Parietal lobe (tissue), 1 donor: Measurements from ENCODE around the gene CIZ1. TPM values are rescaled to one million over a fixed set of nuclear protein-coding genes. Genes with fewer than 3 reads are reported as not detected.

ENCODE experiments used
- total RNA-seq: library from RNA; depleted of rRNA; stranded (reverse); fragments of >200 nt; gene quantifications from one replicate; pipeline ENCODE4 v1.2.3, GENCODE V29; 2014

Gene CIZ1, protein sequence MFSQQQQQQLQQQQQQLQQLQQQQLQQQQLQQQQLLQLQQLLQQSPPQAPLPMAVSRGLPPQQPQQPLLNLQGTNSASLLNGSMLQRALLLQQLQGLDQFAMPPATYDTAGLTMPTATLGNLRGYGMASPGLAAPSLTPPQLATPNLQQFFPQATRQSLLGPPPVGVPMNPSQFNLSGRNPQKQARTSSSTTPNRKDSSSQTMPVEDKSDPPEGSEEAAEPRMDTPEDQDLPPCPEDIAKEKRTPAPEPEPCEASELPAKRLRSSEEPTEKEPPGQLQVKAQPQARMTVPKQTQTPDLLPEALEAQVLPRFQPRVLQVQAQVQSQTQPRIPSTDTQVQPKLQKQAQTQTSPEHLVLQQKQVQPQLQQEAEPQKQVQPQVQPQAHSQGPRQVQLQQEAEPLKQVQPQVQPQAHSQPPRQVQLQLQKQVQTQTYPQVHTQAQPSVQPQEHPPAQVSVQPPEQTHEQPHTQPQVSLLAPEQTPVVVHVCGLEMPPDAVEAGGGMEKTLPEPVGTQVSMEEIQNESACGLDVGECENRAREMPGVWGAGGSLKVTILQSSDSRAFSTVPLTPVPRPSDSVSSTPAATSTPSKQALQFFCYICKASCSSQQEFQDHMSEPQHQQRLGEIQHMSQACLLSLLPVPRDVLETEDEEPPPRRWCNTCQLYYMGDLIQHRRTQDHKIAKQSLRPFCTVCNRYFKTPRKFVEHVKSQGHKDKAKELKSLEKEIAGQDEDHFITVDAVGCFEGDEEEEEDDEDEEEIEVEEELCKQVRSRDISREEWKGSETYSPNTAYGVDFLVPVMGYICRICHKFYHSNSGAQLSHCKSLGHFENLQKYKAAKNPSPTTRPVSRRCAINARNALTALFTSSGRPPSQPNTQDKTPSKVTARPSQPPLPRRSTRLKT
- 56.3 TPM for total RNA-seq

DNA sequence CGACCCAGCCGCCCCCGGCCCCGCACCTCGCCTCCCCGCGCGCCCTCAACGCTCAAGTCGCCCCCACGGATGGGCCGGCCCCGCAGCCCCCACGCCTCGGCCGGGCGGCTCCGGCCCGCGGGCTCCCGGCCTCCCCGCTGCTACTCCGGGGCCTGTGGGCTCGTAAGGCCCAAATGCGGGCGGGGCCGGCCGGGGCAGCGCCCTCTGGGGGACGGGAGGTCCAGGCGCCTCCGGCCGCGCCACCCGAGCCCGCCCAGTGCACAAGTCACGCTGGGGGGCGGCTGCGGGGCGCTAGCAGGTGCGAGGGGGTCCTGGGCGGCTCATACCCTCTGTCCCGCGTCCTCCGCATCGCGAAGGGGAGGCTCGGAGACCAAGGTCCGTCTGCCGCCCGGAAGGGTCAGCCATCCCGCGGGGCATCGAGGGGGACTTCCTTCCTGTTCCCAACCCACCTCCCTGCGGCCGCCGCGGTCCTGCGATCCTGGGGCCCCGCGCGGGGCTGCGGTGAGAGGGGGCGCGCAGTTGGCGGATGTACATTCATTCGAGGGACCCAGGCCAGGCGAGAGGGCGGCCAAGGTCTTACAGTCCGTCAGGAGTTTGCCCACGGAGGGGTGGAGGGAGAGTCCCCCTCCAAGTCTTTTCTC is at the start of gene CIZ1:
CIZ1 (minus strand) TSS at position 167 of the 641 bp plus-strand sequence. CDS start 715 bp downstream, outside the sequence.

DNA sequence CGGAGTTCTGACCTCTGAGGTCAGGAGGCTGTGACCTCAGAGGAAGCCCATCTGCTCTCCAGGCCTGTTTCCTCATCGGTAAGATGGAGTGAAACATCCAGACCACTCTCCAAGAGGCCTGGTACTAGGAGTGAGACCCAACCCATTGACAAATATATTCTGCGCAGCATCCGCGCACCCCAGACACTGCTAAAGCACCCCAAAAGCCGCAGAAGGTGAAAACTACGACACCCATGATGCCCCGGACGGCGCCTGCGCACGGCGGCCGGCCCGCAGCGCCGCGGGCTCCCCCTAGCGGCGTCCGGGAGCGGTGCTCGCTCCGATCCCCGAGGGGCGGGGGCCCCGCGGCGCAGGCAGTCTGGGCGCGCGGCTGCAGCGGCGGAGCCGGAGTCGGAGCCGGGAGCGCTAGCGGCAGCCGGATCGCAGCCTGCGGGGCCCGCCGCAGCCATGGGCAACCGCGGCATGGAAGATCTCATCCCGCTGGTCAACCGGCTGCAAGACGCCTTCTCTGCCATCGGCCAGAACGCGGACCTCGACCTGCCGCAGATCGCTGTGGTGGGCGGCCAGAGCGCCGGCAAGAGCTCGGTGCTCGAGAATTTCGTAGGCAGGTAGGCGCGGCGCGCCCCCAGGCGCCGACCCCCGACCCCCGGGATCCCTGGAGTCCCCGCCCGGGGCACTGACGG is 11.8 kb upstream of the CIZ1 start, which contains the start of gene DNM1:
DNM1 (plus strand) TSS at position 356 of the 683 bp plus-strand sequence; CDS start at position 448, 92 bp downstream.

DNA sequence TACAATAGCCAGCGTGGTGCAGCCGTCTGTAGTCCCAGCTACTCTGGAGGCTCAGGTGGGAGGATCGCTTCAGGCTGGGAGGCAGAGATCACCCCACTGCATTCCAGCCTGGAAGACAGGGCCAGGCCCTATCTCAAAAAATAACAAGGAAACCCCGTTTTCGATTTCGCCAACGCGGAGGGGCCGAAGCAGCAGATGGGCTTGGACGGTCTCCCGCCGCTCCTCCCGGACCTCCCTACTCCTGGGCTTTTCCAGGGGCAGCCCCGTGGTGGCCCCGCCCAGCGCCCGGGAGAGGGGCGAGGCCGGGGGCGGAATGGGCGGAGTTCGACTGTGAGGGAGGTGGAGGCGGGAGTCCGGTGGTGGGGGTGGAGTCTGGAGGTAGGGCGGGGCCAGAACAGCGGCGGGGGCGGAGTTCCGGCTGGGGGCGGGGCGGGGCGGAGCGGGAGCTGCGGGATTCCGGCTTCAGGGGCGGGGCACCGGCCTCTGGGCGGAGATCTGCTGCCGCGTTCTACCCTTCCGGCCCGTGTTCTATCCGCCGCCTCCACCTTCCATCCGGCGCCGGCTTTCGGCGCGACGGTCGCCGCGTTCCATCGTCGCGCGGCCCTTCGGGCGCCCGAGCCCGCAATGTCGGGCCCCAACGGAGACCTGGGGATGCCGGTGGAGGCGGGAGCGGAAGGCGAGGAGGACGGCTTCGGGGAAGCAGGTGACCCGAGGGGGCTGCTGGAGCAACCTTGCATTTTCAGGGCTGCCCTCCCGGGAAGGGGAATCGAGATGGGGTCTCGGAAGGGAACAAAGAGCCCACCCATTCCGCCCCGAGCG is 31.4 kb downstream of the CIZ1 start, which contains the start of gene BBLN:
BBLN (plus strand) TSS at position 482 of the 819 bp plus-strand sequence; CDS start at position 625, 143 bp downstream.

DNA sequence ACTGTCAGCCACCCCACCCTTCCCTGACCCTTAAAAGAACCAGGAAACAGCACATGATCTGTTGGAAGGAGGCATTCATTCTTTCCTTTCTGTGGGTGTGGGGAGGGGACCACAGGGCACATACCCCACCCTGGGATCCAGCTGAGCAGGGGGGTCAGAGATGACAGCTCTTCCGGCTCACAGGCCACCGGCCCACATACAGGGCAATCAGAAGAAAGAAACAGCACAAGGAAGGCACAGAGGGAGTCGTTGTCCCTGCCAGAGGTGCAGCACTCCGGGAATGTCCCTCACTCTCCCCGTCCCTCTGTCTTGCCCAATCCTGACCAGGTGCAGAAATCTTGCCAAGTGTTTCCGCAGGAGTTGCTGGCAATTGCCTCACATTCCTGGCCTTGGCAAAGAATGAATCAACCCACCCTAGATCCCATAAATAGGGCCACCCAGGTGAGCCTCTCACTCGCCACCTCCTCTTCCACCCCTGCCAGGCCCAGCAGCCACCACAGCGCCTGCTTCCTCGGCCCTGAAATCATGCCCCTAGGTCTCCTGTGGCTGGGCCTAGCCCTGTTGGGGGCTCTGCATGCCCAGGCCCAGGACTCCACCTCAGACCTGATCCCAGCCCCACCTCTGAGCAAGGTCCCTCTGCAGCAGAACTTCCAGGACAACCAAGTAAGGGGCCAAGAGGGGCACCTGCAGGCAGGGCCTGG is 42.2 kb downstream of the CIZ1 start, which contains the start of gene LCN2:
LCN2 (plus strand) TSS at position 453 of the 701 bp plus-strand sequence; CDS start at position 526, 73 bp downstream.

DNA sequence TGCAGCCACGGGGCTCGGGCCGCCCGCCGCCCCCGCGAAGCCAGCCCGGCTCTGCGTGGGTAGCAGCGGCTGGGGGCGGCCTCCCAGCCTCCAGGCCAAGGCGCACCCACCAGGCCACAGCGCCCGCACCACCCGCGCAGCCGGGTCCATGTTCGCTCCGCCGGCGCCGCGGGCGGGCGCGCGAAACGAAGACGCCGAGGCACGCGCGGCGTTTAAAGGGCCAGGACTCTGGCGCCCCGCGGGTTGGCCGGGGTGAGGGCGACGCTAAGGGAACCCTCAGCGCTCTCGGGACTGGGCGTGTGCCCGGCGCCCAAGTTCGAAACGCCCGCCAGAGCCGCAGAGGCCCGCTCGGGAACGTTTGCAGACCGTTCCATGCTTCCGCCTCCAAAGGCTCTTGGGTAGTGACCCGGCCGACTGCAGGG is 63.8 kb downstream of the CIZ1 start, which contains the start of gene PTGES2:
PTGES2 (minus strand) TSS at position 162 of the 422 bp plus-strand sequence; CDS start at position 150, 12 bp downstream.

Other genes starting within 250 kb of the CIZ1 start
- 7.2 TPM for gene EEIG1, start 210.6 kb downstream of the CIZ1 start, total RNA-seq
- 6.9 TPM for gene NAIF1, start 124.3 kb downstream of the CIZ1 start, total RNA-seq
- 29.4 TPM for gene SLC25A25, start 123.3 kb downstream of the CIZ1 start, total RNA-seq
- gene PTGES2, start 63.8 kb downstream of the CIZ1 start, total RNA-seq, result 49.1 TPM
- not detected for gene LCN2, start 42.1 kb downstream of the CIZ1 start, total RNA-seq
- gene BBLN, start 31.3 kb downstream of the CIZ1 start, total RNA-seq, result 43.8 TPM
- 145 TPM for gene DNM1, start 11.8 kb upstream of the CIZ1 start, total RNA-seq
- 61.3 TPM for gene GOLGA2, start 84.4 kb upstream of the CIZ1 start, total RNA-seq
- gene SWI5, start 84.7 kb upstream of the CIZ1 start, total RNA-seq, result 6.6 TPM
- 18.8 TPM for gene TRUB2, start 130.9 kb upstream of the CIZ1 start, total RNA-seq
- 43.5 TPM for gene COQ4, start 131.3 kb upstream of the CIZ1 start, total RNA-seq
- gene SLC27A4, start 149.0 kb upstream of the CIZ1 start, total RNA-seq, result 24.7 TPM
- gene URM1, start 179.8 kb upstream of the CIZ1 start, total RNA-seq, result 16.0 TPM
- gene CERCAM, start 229.3 kb upstream of the CIZ1 start, total RNA-seq, result 27.2 TPM